Stimulated activated CD8-positive, alpha-beta memory T cell treated with anti-CD3 and anti-CD28 coated beads, Interleukin-4, amount 100 ng/mL, for 1 hour (primary cell): ENCODE data around the gene MB.
"Not testable (repeated sequence)": the region's sequence is repeated elsewhere in the genome, so short reads cannot be mapped to it uniquely, and the experiment has no call there.

Experiments used
- DNase-seq, 2 donors: peaks; one replicate each; pipeline ENCODE4 v3.0.0-alpha.2; 2020; ENCODE audit warnings: low read depth in 2 of 2, low spot score in 1 of 2

Gene MB

DNA sequence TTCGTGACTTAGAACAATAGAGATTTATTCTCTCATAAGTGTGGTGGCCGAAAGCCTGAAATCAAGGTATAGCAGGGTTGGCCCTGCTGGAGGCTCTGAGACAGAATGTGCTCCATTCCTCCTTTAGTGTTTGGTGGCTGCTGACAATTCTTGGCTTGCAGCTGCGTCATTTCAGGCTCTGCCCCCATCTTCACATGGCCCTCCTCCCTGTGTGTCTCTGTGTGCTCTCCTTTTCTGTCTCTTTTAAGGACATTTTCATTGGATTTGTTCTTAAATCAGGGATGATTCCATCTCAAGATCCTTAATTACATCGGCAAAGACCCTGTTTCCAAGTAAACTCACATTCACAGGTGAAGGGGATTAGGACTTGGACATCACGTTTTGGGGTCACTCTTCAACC, 20.9 kb upstream of the MB start:
- DNase-seq: no peak

DNA sequence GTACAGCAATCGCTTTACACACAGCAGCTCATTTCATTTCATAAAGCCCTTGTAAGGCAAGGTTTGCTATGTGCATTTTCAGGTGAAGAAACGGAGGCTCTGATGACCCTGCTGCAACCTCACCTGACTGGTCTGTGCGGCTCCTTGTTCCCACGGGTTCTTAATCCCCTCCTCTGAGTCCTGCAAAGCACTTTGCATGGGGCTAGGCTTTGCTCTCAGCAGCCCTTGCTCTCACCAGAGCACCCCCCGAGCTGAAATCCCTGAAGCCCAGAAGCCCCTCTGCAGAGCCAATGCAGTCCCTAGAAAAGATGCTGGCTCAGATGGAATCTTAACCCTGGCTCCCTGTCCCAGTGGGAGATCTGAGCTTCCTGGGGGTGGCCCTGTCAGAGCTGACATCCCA, 20.1 kb upstream of the MB start:
- DNase-seq: no peak

DNA sequence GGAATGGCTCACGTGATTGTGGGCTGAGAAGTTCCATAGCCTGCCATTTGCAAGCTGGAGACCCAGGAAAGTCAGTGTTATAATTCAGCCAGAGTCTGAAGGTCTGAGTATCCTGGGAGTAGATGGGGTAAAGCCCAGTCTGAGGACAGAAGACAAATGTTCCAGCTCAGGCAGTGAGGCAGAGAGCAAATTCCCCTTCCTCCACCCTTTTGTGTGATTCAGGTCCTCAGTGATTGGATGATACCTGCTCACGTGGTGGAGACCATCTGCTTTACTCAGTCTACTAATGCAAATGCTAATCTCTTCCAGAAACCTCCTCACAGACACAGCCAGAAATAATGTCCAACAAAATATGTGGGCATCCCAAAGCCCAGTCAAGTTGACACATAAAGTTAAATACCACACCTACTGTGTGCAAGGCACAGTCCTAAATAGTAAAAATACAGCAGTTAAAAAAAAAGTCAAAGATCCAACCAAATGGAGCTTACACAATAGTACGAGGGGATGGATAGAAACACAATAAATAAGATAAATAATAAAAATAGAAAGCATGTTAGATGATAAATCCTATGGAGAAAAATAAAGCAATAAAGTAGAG, 17.9 kb upstream of the MB start:
- no peak for DNase-seq

DNA sequence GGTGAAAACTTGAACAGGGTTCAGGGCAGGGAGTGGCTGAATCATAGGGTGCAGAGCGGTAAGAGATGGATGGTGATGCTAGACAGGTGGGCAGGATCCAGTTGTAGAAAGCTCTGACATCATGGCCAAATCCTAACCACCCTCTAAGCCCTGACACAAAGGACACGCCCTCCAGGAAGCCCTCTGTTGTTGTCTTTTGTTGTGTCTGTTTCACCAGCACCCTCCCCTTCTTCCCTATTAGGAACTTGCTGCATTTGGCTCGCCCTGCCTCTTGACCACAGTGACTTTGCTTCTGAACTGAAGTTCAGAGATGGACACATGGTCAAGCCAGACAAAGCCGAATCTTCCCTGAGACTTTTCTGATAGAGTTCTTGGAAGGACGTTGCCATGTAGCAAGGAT, 16.9 kb upstream of the MB start:
- DNase-seq: no peak

DNA sequence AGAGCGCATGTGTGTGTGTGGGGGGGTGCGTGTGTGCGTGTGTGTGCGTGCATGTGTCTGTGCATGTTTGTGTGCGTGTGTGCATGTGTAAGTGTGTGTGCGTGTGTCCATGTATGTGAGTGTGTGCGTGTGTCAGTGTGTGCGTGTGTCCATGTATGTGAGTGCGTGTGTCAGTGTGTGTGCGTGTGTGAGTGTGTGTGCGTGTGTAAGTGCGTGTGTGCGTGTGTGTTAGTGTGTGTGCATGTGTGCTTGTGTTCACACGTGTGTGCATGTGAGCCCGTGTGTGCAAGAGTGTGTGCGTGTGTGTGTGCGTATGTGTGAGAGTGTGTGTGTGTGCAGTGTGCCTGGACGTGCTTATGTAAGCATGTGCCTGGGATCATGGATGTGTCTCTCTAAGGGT, 16.4 kb upstream of the MB start:
- DNase-seq: no peak

DNA sequence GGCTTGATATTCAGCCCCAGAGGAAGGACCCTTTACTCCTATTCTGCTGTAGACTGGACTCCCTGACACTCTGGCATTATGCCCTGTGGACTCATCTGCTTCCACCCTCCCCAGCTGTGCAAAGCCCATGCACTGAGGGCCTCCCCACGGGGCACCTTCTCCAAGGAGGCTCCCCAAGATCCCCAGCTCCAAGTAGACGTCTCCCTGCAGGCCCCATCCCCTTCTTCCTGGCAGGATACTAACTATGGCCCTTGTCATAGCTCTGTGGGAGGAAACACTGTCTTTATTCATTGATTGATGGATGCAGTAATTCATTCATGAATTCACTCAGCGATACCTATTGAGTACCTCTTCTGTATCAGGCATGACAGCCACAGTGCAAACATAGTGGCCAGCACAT, 15.8 kb upstream of the MB start:
- DNase-seq: no peak

DNA sequence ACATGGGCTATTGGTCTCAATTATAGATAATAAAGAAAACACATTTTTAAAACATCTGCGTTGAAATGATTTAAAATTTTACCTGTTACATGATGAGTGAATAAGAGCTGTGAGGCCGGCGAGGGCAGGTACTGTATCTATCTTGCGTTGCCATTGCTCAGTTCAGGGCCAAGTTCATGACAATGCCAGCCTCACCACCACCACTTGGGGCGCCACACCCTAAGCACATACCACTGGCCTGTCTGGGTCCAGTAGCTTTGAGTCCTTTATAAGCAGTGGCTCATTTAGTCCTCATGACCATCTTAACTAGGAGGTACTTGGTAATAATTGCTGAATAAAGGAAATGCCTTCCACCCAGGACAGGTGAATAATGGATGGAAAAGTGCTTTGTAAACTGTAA, 14.5 kb upstream of the MB start:
- DNase-seq: no peak

DNA sequence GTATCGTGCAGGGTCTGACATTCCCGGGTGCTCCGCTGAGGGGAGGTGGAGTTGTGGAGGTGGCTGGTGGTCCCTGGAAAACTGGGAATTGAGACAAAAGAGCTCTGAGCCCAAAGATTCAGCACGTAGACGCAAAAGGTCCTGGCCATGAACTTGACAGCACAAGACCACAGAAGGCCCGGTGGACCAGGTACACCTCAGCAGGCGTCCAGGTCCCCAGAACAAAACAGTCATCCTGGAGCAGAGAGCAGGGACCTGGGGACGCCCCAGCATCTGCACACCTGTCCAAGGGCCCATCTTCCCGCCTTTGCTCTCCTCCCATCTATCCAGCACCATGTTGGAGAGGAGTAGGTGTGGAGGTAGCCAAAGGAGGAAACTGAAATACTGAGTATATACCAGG, 13.8 kb upstream of the MB start:
- DNase-seq: no peak

DNA sequence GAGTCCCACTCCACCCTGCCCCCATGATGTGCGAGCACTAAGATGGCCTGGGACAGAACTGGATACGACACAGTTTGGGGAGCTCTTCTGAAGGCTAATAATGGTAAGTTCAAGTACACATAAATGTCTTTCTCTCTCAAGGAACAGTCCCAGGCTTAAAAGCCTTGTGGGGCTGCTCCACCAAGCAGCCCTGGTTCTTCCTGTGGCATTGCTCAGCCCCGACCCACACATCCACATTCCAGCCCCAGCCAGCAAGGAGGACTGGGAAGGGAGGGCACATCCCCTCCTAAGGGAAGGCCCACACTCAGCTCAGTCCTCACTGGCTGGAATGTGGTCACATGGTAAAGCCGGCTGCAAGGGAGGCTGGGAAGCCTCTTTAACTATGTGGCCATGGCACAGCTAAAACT, 13.3 kb upstream of the MB start:
- DNase-seq: no peak

DNA sequence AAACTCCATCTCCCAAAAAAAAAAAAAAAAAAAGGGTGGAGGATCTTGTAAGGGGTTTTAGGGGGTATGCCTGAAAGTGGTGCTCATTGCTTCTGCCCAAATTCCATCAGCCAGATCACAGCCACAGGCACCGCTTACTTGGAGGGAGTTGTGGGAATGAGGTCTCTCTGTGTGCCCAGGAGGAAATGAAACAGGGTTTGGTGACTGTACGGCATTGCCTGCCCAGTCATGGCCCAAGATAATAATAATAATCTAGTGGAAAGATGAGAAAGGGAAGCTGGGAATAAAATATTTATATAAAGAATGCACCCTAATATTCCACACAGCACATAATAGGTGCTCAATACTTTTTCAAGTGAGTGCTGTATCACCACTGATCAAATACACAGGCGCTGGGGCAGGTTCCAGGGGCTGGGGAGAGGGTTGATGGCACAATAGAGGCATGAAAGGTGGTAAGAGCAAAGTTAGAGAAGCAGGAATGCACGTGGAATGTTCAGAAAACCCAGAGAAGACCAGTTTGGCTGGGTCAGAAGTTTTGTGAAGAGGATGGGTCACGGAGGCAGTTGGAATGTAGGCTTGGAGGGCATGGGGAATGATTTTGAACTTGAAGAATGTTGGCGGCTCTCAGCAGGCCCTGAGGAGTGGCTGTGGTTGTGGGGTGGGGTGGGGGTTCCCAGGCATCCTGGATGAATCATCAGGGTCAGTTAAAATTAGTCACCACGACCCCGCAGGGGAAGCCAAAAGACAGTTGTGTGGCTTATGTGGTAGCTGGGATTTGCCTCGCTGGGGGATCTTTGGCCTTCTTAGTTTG, 12.5 kb upstream of the MB start:
- DNase-seq: no peak

DNA sequence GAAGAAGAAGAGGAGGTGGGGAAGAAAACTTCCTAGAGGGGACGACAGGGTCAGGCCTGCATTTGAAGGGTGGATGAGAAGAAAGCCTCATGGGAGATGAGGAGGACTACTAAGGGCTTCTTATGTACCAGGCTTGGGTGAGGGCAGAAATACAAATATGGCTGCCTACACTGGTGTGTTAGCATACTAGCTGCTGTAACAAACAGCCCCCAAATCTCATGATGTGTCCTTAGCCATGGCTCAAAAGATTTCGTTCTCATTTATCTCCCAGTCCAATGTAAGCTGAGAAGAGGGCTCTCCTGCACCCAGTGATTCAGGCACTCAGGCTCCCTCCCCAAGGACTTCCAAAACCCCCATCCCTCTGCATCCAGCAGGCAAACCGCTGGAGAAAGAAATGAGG, 11.6 kb upstream of the MB start:
- no peak for DNase-seq

DNA sequence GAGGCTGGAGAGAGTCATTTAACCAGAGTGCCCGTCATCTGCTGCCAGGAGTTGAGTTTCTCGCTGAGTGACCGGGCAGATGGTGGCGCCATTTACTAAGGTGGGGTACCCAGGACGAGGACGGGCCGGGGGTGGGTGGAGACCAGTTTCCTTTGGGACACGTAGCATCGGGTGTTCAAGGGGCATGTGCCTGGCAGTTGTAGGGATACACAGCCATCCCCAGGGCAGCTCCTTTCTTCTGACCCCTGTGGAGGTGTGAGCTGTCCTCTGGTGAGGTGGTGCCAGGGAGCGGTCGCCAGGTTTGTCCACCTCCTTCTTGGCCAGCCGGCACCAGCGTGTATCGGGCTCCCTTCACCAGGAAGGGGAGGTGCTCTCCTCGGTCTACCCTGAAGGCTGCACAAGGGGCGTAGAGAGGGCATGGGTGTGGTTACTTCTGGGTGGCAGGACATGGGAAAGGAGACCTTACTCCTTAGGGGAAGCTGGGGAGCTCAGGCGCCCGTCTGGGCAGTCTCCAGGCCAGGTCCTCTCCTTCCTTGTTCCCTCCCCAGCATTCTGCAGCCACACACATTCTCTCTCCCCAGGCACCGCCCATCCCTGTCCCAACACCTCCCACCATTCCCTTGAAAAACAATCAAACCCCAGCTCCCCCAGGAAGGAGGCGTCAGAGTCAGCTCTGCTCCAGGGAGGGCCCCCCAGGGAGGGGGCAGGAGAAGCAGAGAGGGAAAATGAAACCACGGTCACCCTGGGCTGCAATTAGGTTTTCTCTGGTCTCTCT, 10.3 kb upstream of the MB start:
- DNase-seq: no peak

DNA sequence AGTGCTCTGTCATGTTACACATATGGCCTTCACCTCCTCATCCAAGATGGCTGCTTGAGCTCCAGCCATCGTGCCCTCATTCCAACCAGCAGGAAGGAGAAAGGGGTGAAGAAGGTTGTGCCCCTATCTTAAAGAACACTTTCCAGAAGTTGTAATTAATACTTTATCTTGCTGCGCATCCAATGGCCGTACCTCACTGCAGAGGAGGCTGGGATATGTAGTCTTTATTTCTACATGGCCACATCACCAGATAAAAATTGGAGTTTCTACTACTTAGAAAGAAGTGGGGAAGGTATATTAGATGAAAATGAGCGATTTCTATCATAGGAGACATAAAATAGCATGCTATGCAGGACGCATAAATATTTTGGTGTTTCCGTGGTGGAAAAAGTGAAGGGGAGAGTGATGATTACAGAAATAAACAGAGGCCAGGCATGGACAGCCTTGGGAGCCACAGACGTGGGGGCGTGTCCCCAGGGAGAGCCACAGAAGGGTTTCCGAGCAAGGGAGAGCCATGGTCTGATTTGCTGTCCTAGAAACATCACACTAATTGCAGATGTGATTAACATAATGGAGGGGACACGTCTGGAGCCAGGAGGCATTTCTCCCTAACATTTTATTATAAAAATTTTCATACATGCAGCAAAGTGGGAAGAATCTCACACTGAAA, 8.8 kb upstream of the MB start:
- no peak for DNase-seq

DNA sequence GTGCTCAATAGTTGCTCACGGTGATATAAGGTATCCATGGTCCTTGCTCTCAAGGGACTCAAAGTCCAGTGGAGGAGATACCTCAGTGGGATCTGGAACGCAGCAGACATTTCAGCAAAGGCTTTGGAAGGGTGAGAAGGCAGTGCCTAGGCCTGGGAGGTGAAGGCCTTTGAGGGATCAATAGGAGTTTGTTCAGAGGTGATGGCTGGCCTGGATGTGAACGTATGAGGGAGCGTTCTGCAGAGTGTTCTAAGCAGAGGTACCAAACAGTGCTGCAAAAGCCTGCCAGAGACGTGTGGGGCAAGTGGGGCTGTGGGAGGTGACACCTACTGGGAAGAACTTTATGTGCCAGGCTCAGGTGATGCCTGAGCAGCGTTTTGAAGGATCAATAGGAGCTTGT, 7.4 kb upstream of the MB start:
- DNase-seq: no peak

DNA sequence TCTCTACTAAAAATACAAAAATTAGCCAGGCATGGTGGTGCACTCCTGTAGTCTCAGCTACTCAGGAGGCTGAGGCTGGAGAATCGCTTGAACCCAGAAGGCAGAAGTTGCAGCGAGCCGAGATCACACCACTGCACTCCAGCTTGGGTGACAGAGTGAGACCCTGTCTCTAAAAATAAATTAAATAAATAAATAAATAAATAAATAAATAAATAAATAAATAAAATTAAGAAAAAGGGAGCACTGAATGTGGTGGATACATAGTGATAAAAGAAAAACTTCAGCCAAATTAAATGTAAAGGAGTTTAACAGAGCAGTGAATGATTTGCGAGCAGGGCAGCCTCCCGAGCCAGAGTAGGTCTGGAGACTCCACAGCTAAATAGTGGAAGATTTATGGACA, 6.8 kb upstream of the MB start:
- not testable (repeated sequence) for DNase-seq

DNA sequence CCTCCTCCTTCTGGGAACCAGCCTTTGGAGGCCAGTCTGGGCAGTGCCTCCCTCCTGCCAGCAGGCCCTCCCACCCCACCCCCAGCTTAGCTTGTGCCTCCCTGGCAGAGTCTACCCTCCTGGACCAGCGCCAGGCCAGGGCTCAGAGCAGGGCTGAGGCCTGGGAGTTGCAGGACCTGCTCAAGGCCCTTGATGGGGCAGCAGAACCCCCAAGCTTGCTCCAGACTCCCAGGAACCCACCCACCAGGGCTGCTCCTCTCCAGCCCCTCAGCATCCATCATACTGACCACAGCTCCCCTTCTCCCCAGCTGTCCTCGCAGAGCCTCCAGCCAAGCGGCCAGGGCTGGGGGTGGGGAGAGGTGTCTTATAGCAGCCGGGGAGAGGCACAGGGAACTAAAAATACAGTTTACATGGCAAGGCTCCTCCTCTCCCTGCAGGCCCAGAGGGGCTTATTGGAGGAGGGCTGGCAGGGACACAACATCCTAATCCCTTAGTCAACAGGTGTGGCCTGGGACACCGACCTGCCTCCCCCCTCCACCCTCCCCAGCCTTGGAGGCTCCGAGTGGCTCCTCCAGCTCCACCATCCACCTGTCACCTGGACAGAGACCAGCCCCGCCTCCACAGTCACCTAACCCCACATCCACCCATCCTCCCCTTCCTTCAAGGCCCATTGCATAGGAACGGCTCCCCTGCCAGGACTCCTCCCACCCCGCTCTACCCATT, 5.2 kb upstream of the MB start:
- DNase-seq: no peak

DNA sequence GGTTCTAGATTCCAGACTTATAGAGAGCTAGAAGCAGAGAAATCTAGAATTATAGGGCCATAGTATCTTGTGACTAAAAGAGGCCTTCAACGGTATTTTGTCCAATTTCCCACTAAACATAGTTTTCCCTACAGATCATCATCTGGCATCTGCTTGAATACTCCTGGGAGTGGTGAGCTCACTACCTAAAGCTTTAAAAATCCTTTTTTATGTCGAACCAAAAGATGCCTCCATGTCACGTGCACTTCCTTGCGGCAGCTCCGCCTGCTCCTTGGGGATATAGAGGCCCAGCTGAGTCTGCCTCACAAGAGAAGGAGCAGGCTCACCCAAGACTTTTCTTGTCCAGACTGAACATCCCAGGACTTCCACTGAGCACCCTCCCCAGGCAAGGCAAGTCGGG, 4.3 kb upstream of the MB start:
- no peak for DNase-seq

DNA sequence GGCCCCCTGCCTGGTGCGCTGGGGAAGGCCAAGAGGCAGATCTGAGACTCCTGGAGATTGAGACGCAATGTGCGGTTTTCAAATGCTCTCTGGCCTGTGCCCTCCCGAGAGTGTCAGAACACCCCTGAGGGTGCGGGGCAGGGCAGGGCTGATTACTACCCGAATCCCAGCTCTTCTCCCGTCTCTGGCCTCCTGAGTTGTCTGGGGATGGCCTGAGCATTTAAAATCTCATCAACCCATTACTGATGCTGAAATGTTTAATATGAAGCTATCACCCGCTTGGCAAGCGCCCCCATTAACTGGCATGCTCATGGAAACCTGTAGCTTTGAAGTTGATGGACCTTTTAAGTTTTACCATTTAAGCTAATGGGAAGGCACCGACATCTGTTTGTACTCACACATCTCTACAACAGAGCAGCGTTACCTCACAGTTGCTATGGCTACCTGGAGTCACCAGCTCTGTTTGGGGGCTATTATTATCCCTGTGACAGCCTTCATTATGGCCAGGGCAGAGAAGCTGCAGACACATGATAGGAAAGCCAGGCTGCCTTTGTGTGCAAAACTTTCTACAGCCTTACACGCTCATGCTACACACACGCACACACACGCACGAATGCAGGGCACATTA, 3.6 kb upstream of the MB start:
- DNase-seq: no peak

DNA sequence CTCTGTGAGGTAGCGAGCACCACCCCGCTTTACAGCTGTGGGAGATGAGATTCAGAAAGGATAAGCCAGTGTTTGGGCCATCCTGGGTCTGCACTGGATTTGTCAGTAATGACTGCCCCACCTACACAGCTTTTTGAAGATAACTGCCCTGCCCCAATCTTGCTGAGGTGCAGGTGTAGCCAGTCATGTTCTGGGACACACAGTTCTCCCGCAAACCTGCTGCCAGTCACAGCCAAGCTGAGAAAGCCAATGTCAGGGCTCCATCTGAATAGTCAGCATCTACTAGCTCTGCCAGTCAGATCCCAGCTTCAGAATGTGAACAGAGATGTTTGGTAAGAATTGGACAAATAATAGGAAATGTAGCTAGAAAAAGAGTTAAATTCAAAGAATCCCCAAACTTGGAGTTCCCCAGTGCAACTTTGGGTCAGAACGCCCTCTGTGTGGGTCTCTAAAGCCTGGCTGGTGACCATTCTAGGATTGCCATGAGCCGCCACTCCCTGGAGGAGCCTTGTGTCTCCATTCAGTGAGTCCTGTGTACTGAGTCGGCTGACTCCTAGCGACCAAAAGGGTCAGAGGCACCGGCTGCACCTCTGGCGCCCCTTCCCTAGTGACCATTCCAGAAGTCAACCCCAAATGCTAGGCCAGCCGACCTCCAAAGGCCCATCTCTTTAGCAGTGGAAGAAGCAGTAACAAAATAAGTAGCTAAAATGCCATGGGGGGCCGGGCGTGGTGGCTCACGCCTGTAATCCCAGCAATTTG, 2.4 kb upstream of the MB start:
- no peak for DNase-seq
